ENCODE results near the gene CES2. TPM values are rescaled to one million over a fixed set of nuclear protein-coding genes. Genes with fewer than 3 reads are reported as not detected.

Gene CES2
- polyA plus RNA-seq, 1 of the 3 experiments (the other 2 are of a cell fraction): 33.1 TPM

GRCh38 chr16:66925322-66925840, 9.9 kb upstream of the CES2 start, which contains the start of gene RRAD:
Gene RRAD (minus strand): TSS chr16:66925535. CDS start chr16:66925179, 356 bp downstream.
- H3K9me2 ChIP-seq: no peaks in the 10 kb centered on the region
- H3K4me1 ChIP-seq (ENCODE audit: control insufficient read depth in 1 of 2, insufficient read depth in 2 of 2, low read depth in 1 of 2, low read length in 1 of 2): peaks cover 4 to 13% of the 10 kb centered on the region in 2 experiments; a peak in 3 of 4 replicates
- H3K36me3 ChIP-seq (replicated peaks in 1 of 2; ENCODE audit: control insufficient read depth in 1 of 2, insufficient read depth in 2 of 2, low read length in 1 of 2): no peaks in the 10 kb centered on the region
- H4K20me1 ChIP-seq (ENCODE audit: insufficient read depth): no peaks in the 10 kb centered on the region
- H3K9ac ChIP-seq: no peak within 1 kb of the TSS
- ChIA-PET POLR2A (no interaction called here), CTCF (interaction anchor here (0.8 to 13.6 kb wide), 9 partner anchors 8 to 92 kb away, joined by 3 to 174 read pairs (median 6); partner anchors contain the start of gene CES3)
- TF ChIP-seq MXI1 (IDR thresholded peaks at IDR 0.05; ENCODE audit: low read depth, low read length) (no peak), SIN3A (IDR thresholded peaks at IDR 0.05; ENCODE audit: borderline replicate concordance, low read depth, low read length) (no peak), USF2 (IDR thresholded peaks at IDR 0.05; ENCODE audit: borderline replicate concordance, low read depth, low read length) (no peak), RCOR1 (IDR thresholded peaks at IDR 0.05; ENCODE audit: low read length) (no peak), YY1 (IDR thresholded peaks at IDR 0.05; ENCODE audit: low read depth) (no peak), TEAD4 (IDR thresholded peaks at IDR 0.05; ENCODE audit: borderline replicate concordance, insufficient read depth) (no peak), CHD2 (IDR thresholded peaks at IDR 0.05; ENCODE audit: low read length, partially characterized antibody) (no peak), GATA2 (CRISPR knock-in tag; IDR thresholded peaks at IDR 0.05) (no peak)
- peak within 1 kb of the TSS in 1 of 2 experiments; percentile 71; a peak in 2 of 4 replicates for H3K27ac ChIP-seq (ENCODE audit: low read depth in 2 of 2, low read length in 1 of 2)
- no peak for DNase-seq
- peaks cover 8% of the 10 kb centered on the region for H3F3A ChIP-seq (replicated peaks; ENCODE audit: insufficient read depth)
- no peaks in the 10 kb centered on the region for H3K79me2 ChIP-seq (ENCODE audit: insufficient read depth)
- H3K4me2 ChIP-seq: no peak within 1 kb of the TSS
- H2AFZ ChIP-seq (ENCODE audit: low read depth): no peak within 1 kb of the TSS
- no peaks in the 10 kb centered on the region for H3K9me3 ChIP-seq
- peak within 1 kb of the TSS in 1 of 2 experiments; percentile 37; a peak in 2 of 4 replicates for H3K4me3 ChIP-seq (ENCODE audit: low read depth in 2 of 2, low read length in 1 of 2)
- no peaks in the 10 kb centered on the region for H3K27me3 ChIP-seq (ENCODE audit: insufficient read depth)
- 51% methylated on average over 17 of the region's 42 CpGs for WGBS (ENCODE audit: low lambda C conversion rate)

DNA sequence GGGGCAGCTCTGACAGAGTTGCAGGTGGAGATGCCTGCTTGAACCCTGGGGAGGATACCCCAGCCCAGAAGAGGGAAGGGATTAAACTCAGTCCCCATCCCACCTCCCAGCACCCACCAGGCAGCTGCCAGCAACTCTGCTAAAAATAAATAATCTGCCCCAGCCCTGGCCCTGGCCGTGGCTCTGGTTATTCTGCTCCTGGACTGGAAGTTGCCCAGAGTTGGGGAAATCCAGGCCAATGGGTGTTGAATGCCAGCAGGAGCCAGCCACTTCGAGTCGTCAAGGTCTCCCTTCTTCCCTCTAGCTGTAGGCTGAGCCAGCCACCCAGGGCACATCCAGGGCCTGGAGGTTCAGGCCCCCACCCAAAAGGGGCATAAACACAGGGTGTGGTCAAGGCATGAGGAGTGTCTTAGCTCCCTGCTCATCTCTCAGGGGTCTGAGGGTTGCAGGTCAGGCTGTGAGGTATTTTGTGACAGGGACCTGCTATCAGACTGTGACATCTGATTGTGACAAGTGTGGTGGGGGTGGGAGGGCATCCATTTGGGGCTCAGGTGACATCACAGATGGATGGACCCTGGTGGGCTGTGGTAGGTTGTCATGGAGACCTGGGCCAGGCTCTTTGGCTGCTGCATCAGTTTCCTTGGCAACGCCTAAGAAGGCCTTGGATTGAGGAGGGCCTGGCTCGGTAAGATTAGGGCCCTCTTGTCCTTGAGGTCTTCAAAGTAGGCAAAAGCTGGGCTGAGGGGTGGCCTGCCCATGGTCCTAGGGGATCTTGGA, 9.0 kb upstream of the CES2 start:
- ChIA-PET CTCF (interaction anchor here (0.8 to 13.6 kb wide), 9 partner anchors 13 to 91 kb away, joined by 3 to 174 read pairs (median 4); partner anchors contain the start of gene CES3), POLR2A (no interaction called here)
- H3K9me3 ChIP-seq: no peaks in the 10 kb centered on the region
- no peaks in the 10 kb centered on the region for H3K27me3 ChIP-seq (ENCODE audit: insufficient read depth)
- H3K9me2 ChIP-seq: no peaks in the 10 kb centered on the region
- no peaks in the 10 kb centered on the region for H3K79me2 ChIP-seq (ENCODE audit: insufficient read depth)
- peaks cover 11% of the 10 kb centered on the region for H3F3A ChIP-seq (replicated peaks; ENCODE audit: insufficient read depth)
- TF ChIP-seq EP300 (IDR thresholded peaks at IDR 0.05; ENCODE audit: borderline replicate concordance in 1 of 2, low read depth in 1 of 2, low read length in 1 of 2) (no peak), POLR2AphosphoS5 (IDR thresholded peaks at IDR 0.05; ENCODE audit: low read depth, low read length) (no peak), MEF2A (IDR thresholded peaks at IDR 0.05; ENCODE audit: borderline replicate concordance, low read depth) (no peak), PBX3 (IDR thresholded peaks at IDR 0.05) (no peak)
- TF ChIP-seq, protein P1, sequence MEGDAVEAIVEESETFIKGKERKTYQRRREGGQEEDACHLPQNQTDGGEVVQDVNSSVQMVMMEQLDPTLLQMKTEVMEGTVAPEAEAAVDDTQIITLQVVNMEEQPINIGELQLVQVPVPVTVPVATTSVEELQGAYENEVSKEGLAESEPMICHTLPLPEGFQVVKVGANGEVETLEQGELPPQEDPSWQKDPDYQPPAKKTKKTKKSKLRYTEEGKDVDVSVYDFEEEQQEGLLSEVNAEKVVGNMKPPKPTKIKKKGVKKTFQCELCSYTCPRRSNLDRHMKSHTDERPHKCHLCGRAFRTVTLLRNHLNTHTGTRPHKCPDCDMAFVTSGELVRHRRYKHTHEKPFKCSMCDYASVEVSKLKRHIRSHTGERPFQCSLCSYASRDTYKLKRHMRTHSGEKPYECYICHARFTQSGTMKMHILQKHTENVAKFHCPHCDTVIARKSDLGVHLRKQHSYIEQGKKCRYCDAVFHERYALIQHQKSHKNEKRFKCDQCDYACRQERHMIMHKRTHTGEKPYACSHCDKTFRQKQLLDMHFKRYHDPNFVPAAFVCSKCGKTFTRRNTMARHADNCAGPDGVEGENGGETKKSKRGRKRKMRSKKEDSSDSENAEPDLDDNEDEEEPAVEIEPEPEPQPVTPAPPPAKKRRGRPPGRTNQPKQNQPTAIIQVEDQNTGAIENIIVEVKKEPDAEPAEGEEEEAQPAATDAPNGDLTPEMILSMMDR (IDR thresholded peaks at IDR 0.05): no peak
- TF ChIP-seq, protein P2, sequence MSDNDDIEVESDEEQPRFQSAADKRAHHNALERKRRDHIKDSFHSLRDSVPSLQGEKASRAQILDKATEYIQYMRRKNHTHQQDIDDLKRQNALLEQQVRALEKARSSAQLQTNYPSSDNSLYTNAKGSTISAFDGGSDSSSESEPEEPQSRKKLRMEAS (IDR thresholded peaks at IDR 0.05; ENCODE audit: low read depth): 0 out of 2 replicates have a peak, but pooled peaks have one; percentile 0
- peaks cover 4 to 13% of the 10 kb centered on the region in 2 experiments; a peak in 3 of 4 replicates for H3K4me1 ChIP-seq (ENCODE audit: control insufficient read depth in 1 of 2, insufficient read depth in 2 of 2, low read depth in 1 of 2, low read length in 1 of 2)
- WGBS (ENCODE audit: low lambda C conversion rate): 82% methylated on average over 4 of the region's 5 CpGs
- no peak overlapping the region for H3K4me2 ChIP-seq
- no peaks in the 10 kb centered on the region for H4K20me1 ChIP-seq (ENCODE audit: insufficient read depth)
- H3K9ac ChIP-seq: 0 out of 2 replicates have a peak overlapping the region, but pooled peaks have one; percentile 25
- no peak overlapping the region for H3K4me3 ChIP-seq (ENCODE audit: low read depth in 2 of 2, low read length in 1 of 2)
- H3K36me3 ChIP-seq (replicated peaks in 1 of 2; ENCODE audit: control insufficient read depth in 1 of 2, insufficient read depth in 2 of 2, low read length in 1 of 2): no peaks in the 10 kb centered on the region
- H2AFZ ChIP-seq (ENCODE audit: low read depth): no peak overlapping the region
- no peak for DNase-seq
- H3K27ac ChIP-seq (ENCODE audit: low read depth in 2 of 2, low read length in 1 of 2): peak overlapping the region in 1 of 2 experiments; percentile 71; a peak in 2 of 4 replicates

Measured in SK-N-SH (cell line).